Urinary bladder (tissue), 4 donors: Measurements from ENCODE around the gene KRTCAP2. TPM values are rescaled to one million over a fixed set of nuclear protein-coding genes. Genes with fewer than 3 reads are reported as not detected.

Experiments used
- DNase-seq: peaks from one replicate; pipeline ENCODE4 v3.0.0-alpha.2; 2015; ENCODE audit errors: extremely low spot score
- H3K27ac ChIP-seq: one replicate; pipeline ENCODE4 v1.5.1; 2013; ENCODE audit warnings: low read depth, mild to moderate bottlenecking, moderate library complexity
- H3K36me3 ChIP-seq: one replicate; pipeline ENCODE4 v1.6.1; 2013; ENCODE audit warnings: mild to moderate bottlenecking, moderate library complexity; ENCODE audit not compliant: insufficient read depth
- H3K4me1 ChIP-seq: one replicate; pipeline ENCODE4 v1.6.1; 2013; ENCODE audit warnings: mild to moderate bottlenecking, moderate library complexity; ENCODE audit not compliant: insufficient read depth
- H3K4me3 ChIP-seq: one replicate; pipeline ENCODE4 v1.5.1; 2013; ENCODE audit warnings: low read depth, low read length
- WGBS: extraction: QIAGEN DNeasy Blood & Tissue Kit; methylation state at CpG from one replicate; pipeline ENCODE4 v1.1.7; 2013; 5-methylcytosine and 5-hydroxymethylcytosine counted together
- polyA plus RNA-seq: library from polyadenylated mRNA; stranded (reverse); fragments of 200-250 nt; gene quantifications from one replicate; pipeline ENCODE4 v1.2.3, GENCODE V29; 2013
- total RNA-seq: library from RNA; depleted of rRNA; stranded (reverse); fragments of >200 nt; gene quantifications from one replicate; pipeline ENCODE4 v1.2.3, GENCODE V29; 2014
- donor health status: healthy with polysubstance abuse.
- donor health status: healthy.

KRTCAP2 gene
- total and polyA plus RNA-seq, 2 donors, result 53.0 to 266 TPM

- DNase-seq, result peak; percentile 85
- Histone ChIP-seq H3K4me1 (no peaks in the 10 kb centered on the region), H3K4me3 (peak overlapping the region; percentile 56), H3K27ac (peak overlapping the region; percentile 98), H3K36me3 (no peaks in the 10 kb centered on the region)
- WGBS, result 5% methylated on average over 18 of the region's 18 CpGs
Measured at GRCh38 chr1:155134880-155135414, 38.2 kb downstream of the KRTCAP2 start.

- no peak for DNase-seq
- no peak overlapping the region for H3K4me3 ChIP-seq
- peak overlapping the region; percentile 24 for H3K27ac ChIP-seq
- H3K36me3 ChIP-seq, result no peaks in the 10 kb centered on the region
- WGBS, result 68% methylated on average over 1 of the region's 1 CpG
- H3K4me1 ChIP-seq, result no peaks in the 10 kb centered on the region
Measured at GRCh38 chr1:155134322-155134721, 38.8 kb downstream of the KRTCAP2 start.

- DNase-seq, result no peak
- Histone ChIP-seq H3K4me3 (no peak overlapping the region), H3K27ac (peak overlapping the region; percentile 19), H3K4me1 (no peaks in the 10 kb centered on the region), H3K36me3 (no peaks in the 10 kb centered on the region)
- 77% methylated on average over 7 of the region's 7 CpGs for WGBS
Measured at GRCh38 chr1:155133799-155134281, 39.3 kb downstream of the KRTCAP2 start.

- H3K4me1 ChIP-seq, result no peaks in the 10 kb centered on the region
- no peak overlapping the region for H3K27ac ChIP-seq
- H3K36me3 ChIP-seq, result no peaks in the 10 kb centered on the region
- no peak for DNase-seq
- 59% methylated on average over 2 of the region's 2 CpGs for WGBS
- H3K4me3 ChIP-seq, result no peak overlapping the region
Measured at GRCh38 chr1:155131856-155132255, 41.2 kb downstream of the KRTCAP2 start.

GRCh38 chr1:155131285-155131684, 41.8 kb downstream of the KRTCAP2 start:
- Histone ChIP-seq H3K4me1 (no peaks in the 10 kb centered on the region), H3K36me3 (no peaks in the 10 kb centered on the region), H3K27ac (no peak overlapping the region), H3K4me3 (no peak overlapping the region)
- WGBS, result 87% methylated on average over 8 of the region's 8 CpGs
- DNase-seq, result no peak

- Histone ChIP-seq H3K27ac (peak overlapping the region; percentile 78), H3K36me3 (no peaks in the 10 kb centered on the region), H3K4me3 (peak overlapping the region; percentile 48), H3K4me1 (no peaks in the 10 kb centered on the region)
- DNase-seq, result no peak
- WGBS, result 27% methylated on average over 6 of the region's 6 CpGs
Measured at GRCh38 chr1:155130272-155131006, 42.7 kb downstream of the KRTCAP2 start.

GRCh38 chr1:155128755-155129473, 44.2 kb downstream of the KRTCAP2 start:
- no peaks in the 10 kb centered on the region for H3K4me1 ChIP-seq
- 33% methylated on average over 14 of the region's 14 CpGs for WGBS
- H3K4me3 ChIP-seq, result peak overlapping the region; percentile 48
- DNase-seq, result no peak
- no peaks in the 10 kb centered on the region for H3K36me3 ChIP-seq
- H3K27ac ChIP-seq, result peak overlapping the region; percentile 78

- peak overlapping the region; percentile 48 for H3K4me3 ChIP-seq
- H3K27ac ChIP-seq, result peak overlapping the region; percentile 78
- H3K4me1 ChIP-seq, result no peaks in the 10 kb centered on the region
- no peaks in the 10 kb centered on the region for H3K36me3 ChIP-seq
- DNase-seq, result no peak
- 4% methylated on average over 17 of the region's 17 CpGs for WGBS
Measured at GRCh38 chr1:155127967-155128754, 44.9 kb downstream of the KRTCAP2 start.

- no peaks in the 10 kb centered on the region for H3K4me1 ChIP-seq
- no peak for DNase-seq
- WGBS, result under 1% methylated on average over 76 of the region's 76 CpGs
Measured at GRCh38 chr1:155127105-155127966, 45.8 kb downstream of the KRTCAP2 start, which contains the start of gene EFNA1. TSS of gene EFNA1 (plus strand) at chr1:155127876. CDS start at chr1:155127978, 102 bp downstream.

GRCh38 chr1:155126556-155127104, 46.5 kb downstream of the KRTCAP2 start:
- no peak for DNase-seq
- Histone ChIP-seq H3K4me1 (no peaks in the 10 kb centered on the region), H3K27ac (peak overlapping the region; percentile 44), H3K36me3 (no peaks in the 10 kb centered on the region), H3K4me3 (peak overlapping the region; percentile 20)
- WGBS, result 3% methylated on average over 32 of the region's 32 CpGs

More at GRCh38 chr1:155127105-155127966, 45.8 kb downstream of the KRTCAP2 start, which contains the start of gene EFNA1:
- no peaks in the 10 kb centered on the region for H3K36me3 ChIP-seq
- peak within 1 kb of the TSS; percentile 78 for H3K27ac ChIP-seq
- H3K4me3 ChIP-seq, result peak within 1 kb of the TSS; percentile 48

GRCh38 chr1:155125946-155126555, 47.1 kb downstream of the KRTCAP2 start:
- Histone ChIP-seq H3K4me1 (no peaks in the 10 kb centered on the region), H3K36me3 (no peaks in the 10 kb centered on the region), H3K27ac (peak overlapping the region; percentile 44), H3K4me3 (peak overlapping the region; percentile 20)
- WGBS, result 16% methylated on average over 53 of the region's 53 CpGs
- no peak for DNase-seq

- Histone ChIP-seq H3K4me3 (no peak overlapping the region), H3K36me3 (no peaks in the 10 kb centered on the region), H3K27ac (no peak overlapping the region), H3K4me1 (no peaks in the 10 kb centered on the region)
- 59% methylated on average over 11 of the region's 11 CpGs for WGBS
- DNase-seq, result no peak
Measured at GRCh38 chr1:155125511-155125945, 47.6 kb downstream of the KRTCAP2 start.
